ENCODE data around the gene ACIN1. TPM values are rescaled to one million over a fixed set of nuclear protein-coding genes. Genes with fewer than 3 reads are reported as not detected.

ACIN1 gene
- total and polyA plus RNA-seq, 9 of the 15 experiments (the other 6 are each of a cell fraction or from before 2014, with no cell fraction given) = 5.0 to 196 (median 129) TPM

- peak; percentile 98 for TF ChIP-seq CEBPB (tag; IDR thresholded peaks at IDR 0.05)
- TF ChIP-seq FOXJ3 (CRISPR knock-in tag; IDR thresholded peaks at IDR 0.05) = no peak
- peak; percentile 92 for TF ChIP-seq C11orf30 (IDR thresholded peaks at IDR 0.05; ENCODE audit: low read depth)
- peak; percentile 96 for TF ChIP-seq CEBPG (CRISPR knock-in tag; IDR thresholded peaks at IDR 0.05)
- peak; percentile 94 to 97 for TF ChIP-seq CEBPG (tag; conservative IDR thresholded peaks at IDR 0.05 in 1 of 2, IDR thresholded peaks at IDR 0.05 in 1 of 2)
- 0 out of 2 replicates have a peak, but pooled peaks have one; percentile 21 for TF ChIP-seq CBX1 (IDR thresholded peaks at IDR 0.05; ENCODE audit: low read depth)
- TF ChIP-seq THRB (CRISPR knock-in tag; conservative IDR thresholded peaks at IDR 0.05) = no peak
- TF ChIP-seq ZBTB5 (IDR thresholded peaks at IDR 0.05) = no peak
- peak; percentile 31 to 60; a peak in 3 of 4 replicates for TF ChIP-seq NRF1 (conservative IDR thresholded peaks at IDR 0.05 in 1 of 2, IDR thresholded peaks at IDR 0.05 in 1 of 2)
- peak; percentile 89 for TF ChIP-seq ZNF316 (IDR thresholded peaks at IDR 0.05)
- TF ChIP-seq SREBF2 (CRISPR knock-in tag; IDR thresholded peaks at IDR 0.05) = no peak
- 0 out of 4 replicates have a peak, but pooled peaks have one; percentile 9 to 63 for TF ChIP-seq UBTF (IDR thresholded peaks at IDR 0.05; ENCODE audit: borderline replicate concordance in 1 of 2, low read depth in 2 of 2, low read length in 2 of 2)
- TF ChIP-seq SNAPC5 (CRISPR knock-in tag; IDR thresholded peaks at IDR 0.05) = no peak
- peak; percentile 59; the same call in 1 of the 2 replicates for TF ChIP-seq ETS1 (conservative IDR thresholded peaks at IDR 0.05; ENCODE audit: control insufficient read depth, low read depth, low read length)
- peak; percentile 78; the same call in 1 of the 2 replicates for TF ChIP-seq CREB1 (IDR thresholded peaks at IDR 0.05)
- TF ChIP-seq CREB1 (CRISPR knock-in tag; IDR thresholded peaks at IDR 0.05) = no peak
These were observed 60.2 kb downstream of the ACIN1 start, which contains the start of gene PSMB5 (continued) for GRCh38 chr14:23034498-23035302.

Measured in K562 (cell line).